ENCODE results near the gene ZNRF3.

ZNRF3 gene

GRCh38 chr22:28983788-28984441, 100.5 kb downstream of the ZNRF3 start:
- no peak overlapping the region for H3K9ac ChIP-seq (ENCODE audit: low read length)
- no peak overlapping the region for H2AFZ ChIP-seq (ENCODE audit: low read depth, low read length, severe bottlenecking)
- no peaks in the 10 kb centered on the region for H3K9me3 ChIP-seq (ENCODE audit: insufficient read depth, low read length)
- no peak overlapping the region for H3K27ac ChIP-seq (ENCODE audit: low read depth, low read length)
- no peak overlapping the region for H3K4me2 ChIP-seq (ENCODE audit: low read depth, low read length, poor library complexity, severe bottlenecking)
- no peaks in the 10 kb centered on the region for H3K79me2 ChIP-seq (ENCODE audit: insufficient read depth, low read length)
- no peaks in the 10 kb centered on the region for H4K20me1 ChIP-seq (ENCODE audit: low read depth, low read length)
- TF ChIP-seq, protein P1, sequence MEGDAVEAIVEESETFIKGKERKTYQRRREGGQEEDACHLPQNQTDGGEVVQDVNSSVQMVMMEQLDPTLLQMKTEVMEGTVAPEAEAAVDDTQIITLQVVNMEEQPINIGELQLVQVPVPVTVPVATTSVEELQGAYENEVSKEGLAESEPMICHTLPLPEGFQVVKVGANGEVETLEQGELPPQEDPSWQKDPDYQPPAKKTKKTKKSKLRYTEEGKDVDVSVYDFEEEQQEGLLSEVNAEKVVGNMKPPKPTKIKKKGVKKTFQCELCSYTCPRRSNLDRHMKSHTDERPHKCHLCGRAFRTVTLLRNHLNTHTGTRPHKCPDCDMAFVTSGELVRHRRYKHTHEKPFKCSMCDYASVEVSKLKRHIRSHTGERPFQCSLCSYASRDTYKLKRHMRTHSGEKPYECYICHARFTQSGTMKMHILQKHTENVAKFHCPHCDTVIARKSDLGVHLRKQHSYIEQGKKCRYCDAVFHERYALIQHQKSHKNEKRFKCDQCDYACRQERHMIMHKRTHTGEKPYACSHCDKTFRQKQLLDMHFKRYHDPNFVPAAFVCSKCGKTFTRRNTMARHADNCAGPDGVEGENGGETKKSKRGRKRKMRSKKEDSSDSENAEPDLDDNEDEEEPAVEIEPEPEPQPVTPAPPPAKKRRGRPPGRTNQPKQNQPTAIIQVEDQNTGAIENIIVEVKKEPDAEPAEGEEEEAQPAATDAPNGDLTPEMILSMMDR (IDR thresholded peaks at IDR 0.05; ENCODE audit: insufficient read depth, low read length, poor library complexity, severe bottlenecking), result no peak
- TF ChIP-seq EZH2phosphoT487 (conservative IDR thresholded peaks at IDR 0.05; ENCODE audit: low read length), result no peak
- H3K9me2 ChIP-seq (replicated peaks; ENCODE audit: insufficient read depth, low read length), result no peaks in the 10 kb centered on the region
- H3K27me3 ChIP-seq (ENCODE audit: low read length), result no peaks in the 10 kb centered on the region
- H3F3A ChIP-seq (ENCODE audit: insufficient read depth), result no peaks in the 10 kb centered on the region
- no peaks in the 10 kb centered on the region for H3K36me3 ChIP-seq (ENCODE audit: low read length)
- H3K4me3 ChIP-seq (ENCODE audit: insufficient read depth, low read length, poor library complexity, severe bottlenecking), result no peak overlapping the region

DNA sequence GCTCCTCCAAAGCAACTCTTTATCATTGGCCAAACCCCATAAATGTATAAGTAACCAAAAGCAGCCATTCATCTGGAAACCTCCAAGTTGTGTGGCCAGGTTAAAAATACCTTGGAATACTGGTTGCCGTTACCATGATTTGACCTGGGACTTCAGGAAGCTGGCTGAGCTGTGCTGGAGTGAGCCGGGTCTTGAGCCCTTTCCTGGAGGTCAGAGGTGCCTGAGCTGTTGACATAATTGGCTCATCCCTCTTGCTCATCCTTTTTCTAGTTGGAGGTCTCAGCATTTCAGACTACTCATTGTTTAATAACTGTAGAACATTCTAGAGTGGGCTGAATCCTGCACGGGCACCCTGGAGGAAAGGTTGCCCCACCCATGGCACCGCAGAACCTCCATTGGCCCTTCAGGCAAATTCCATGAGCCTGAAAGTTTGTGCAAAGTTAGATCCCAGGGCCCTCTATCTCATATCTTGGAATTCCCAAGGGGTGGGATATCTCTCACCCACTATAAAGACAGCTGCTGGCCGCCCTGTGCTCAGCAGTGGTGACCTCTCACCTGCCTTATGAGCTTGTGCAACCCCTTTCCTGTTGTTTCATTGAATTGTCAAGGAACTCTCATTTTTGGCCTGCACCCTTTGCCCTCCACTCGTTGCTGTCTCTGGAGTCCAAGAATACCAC, 101.2 kb downstream of the ZNRF3 start:
- Histone ChIP-seq H3K79me2 (ENCODE audit: insufficient read depth, low read length) (no peaks in the 10 kb centered on the region), H3F3A (ENCODE audit: insufficient read depth) (no peaks in the 10 kb centered on the region), H3K27me3 (ENCODE audit: low read length) (no peaks in the 10 kb centered on the region), H3K4me2 (ENCODE audit: low read depth, low read length, poor library complexity, severe bottlenecking) (no peak overlapping the region), H3K27ac (ENCODE audit: low read depth, low read length) (no peak overlapping the region), H2AFZ (ENCODE audit: low read depth, low read length, severe bottlenecking) (no peak overlapping the region), H3K36me3 (ENCODE audit: low read length) (no peaks in the 10 kb centered on the region), H3K9me2 (replicated peaks; ENCODE audit: insufficient read depth, low read length) (no peaks in the 10 kb centered on the region), H4K20me1 (ENCODE audit: low read depth, low read length) (no peaks in the 10 kb centered on the region), H3K9me3 (ENCODE audit: insufficient read depth, low read length) (no peaks in the 10 kb centered on the region), H3K4me3 (ENCODE audit: insufficient read depth, low read length, poor library complexity, severe bottlenecking) (no peak overlapping the region), H3K9ac (ENCODE audit: low read length) (no peak overlapping the region)
- no peak for TF ChIP-seq EZH2phosphoT487 (conservative IDR thresholded peaks at IDR 0.05; ENCODE audit: low read length)
- TF ChIP-seq, protein P1 (IDR thresholded peaks at IDR 0.05; ENCODE audit: insufficient read depth, low read length, poor library complexity, severe bottlenecking), result no peak

- no peak overlapping the region for H3K27ac ChIP-seq (ENCODE audit: low read depth, low read length)
- TF ChIP-seq, protein P1 (IDR thresholded peaks at IDR 0.05; ENCODE audit: insufficient read depth, low read length, poor library complexity, severe bottlenecking), result no peak
- no peak for TF ChIP-seq EZH2phosphoT487 (conservative IDR thresholded peaks at IDR 0.05; ENCODE audit: low read length)
- no peaks in the 10 kb centered on the region for H3F3A ChIP-seq (ENCODE audit: insufficient read depth)
- no peaks in the 10 kb centered on the region for H3K27me3 ChIP-seq (ENCODE audit: low read length)
- no peaks in the 10 kb centered on the region for H3K79me2 ChIP-seq (ENCODE audit: insufficient read depth, low read length)
- no peak overlapping the region for H3K4me2 ChIP-seq (ENCODE audit: low read depth, low read length, poor library complexity, severe bottlenecking)
- H2AFZ ChIP-seq (ENCODE audit: low read depth, low read length, severe bottlenecking), result no peak overlapping the region
- no peak overlapping the region for H3K9ac ChIP-seq (ENCODE audit: low read length)
- no peaks in the 10 kb centered on the region for H3K9me3 ChIP-seq (ENCODE audit: insufficient read depth, low read length)
- H3K9me2 ChIP-seq (replicated peaks; ENCODE audit: insufficient read depth, low read length), result no peaks in the 10 kb centered on the region
- H4K20me1 ChIP-seq (ENCODE audit: low read depth, low read length), result no peaks in the 10 kb centered on the region
- no peaks in the 10 kb centered on the region for H3K36me3 ChIP-seq (ENCODE audit: low read length)
- H3K4me3 ChIP-seq (ENCODE audit: insufficient read depth, low read length, poor library complexity, severe bottlenecking), result no peak overlapping the region
These were observed 102.4 kb downstream of the ZNRF3 start for GRCh38 chr22:28985581-28986290.

Data from SU-DHL-6 (cell line).